HepG2 (cell line): ENCODE results near the gene ZCCHC4. TPM values are rescaled to one million over a fixed set of nuclear protein-coding genes. Genes with fewer than 3 reads are reported as not detected.

Source experiments
- EZH2 ChIP-seq: conservative IDR thresholded peaks from 2 replicates; pipeline ENCODE4 v1.6.1; 2012; ENCODE audit warnings: mild to moderate bottlenecking, low read depth, low read length, moderate library complexity
- HDAC2 ChIP-seq: sonication (generic); formaldehyde crosslinking; IDR thresholded peaks from 2 replicates; pipeline ENCODE4 v1.4.0; 2020; ENCODE audit warnings: missing genetic modification reagents
- HNRNPLL ChIP-seq: fragments of 200-400 bp; formaldehyde crosslinking; IDR thresholded peaks from 2 replicates; pipeline ENCODE4 v1.6.1; 2017; ENCODE audit warnings: mild to moderate bottlenecking, low read depth, low read length; ENCODE audit not compliant: poor library complexity, severe bottlenecking
- HOXA5 ChIP-seq: sonication (generic); formaldehyde crosslinking; IDR thresholded peaks from 2 replicates; pipeline ENCODE4 v1.4.0; 2020; ENCODE audit warnings: missing genetic modification reagents
- MAZ ChIP-seq, 2 experiments: sonication (generic) in 1 of 2; formaldehyde crosslinking in 1 of 2; IDR thresholded peaks; 2 replicates each; pipeline versions ENCODE4 v1.5.0 to v1.6.1; 2012 to 2020; ENCODE audit warnings: low read depth in 2 of 2, mild to moderate bottlenecking in 2 of 2, borderline replicate concordance in 1 of 2, improper control_type of control experiment in 1 of 2, low read length in 1 of 2, missing genetic modification reagents in 1 of 2, moderate library complexity in 1 of 2
- NCOA2 ChIP-seq: sonication (generic); formaldehyde crosslinking; IDR thresholded peaks from 2 replicates; pipeline ENCODE4 v1.8.0; 2022; ENCODE audit warnings: inconsistent platforms
- ZMYM2 ChIP-seq: sonication (generic); formaldehyde crosslinking; IDR thresholded peaks from 2 replicates; pipeline ENCODE4 v1.8.0; 2022; ENCODE audit warnings: mild to moderate bottlenecking, missing genetic modification reagents
- polyA plus RNA-seq, 8 experiments: library from polyadenylated mRNA; depleted of rRNA in 3 of 8; stranded (reverse) in 7 of 8; unstranded in 1 of 8; fragments of >200 nt; fragmentation: Illumina TruSeq in 4 of 8; extraction: Trizol in 4 of 8; gene quantifications; 2 replicates each; pipeline versions ENCODE4 v1.2.1 to v1.2.3, GENCODE V29; 2011 to 2016; ENCODE audit warnings: low read depth in 4 of 8, missing spikeins in 1 of 8, mixed read lengths in 1 of 8; ENCODE audit not compliant: insufficient read depth in 1 of 8
- total RNA-seq, 5 experiments: library from RNA; depleted of rRNA; stranded (reverse); fragments of >200 nt; fragmentation: Illumina TruSeq; extraction: Trizol; gene quantifications; 2 replicates each; pipeline ENCODE4 v1.2.3, GENCODE V29; 2016; ENCODE audit warnings: low read depth in 1 of 5
- TF ChIP-seq, protein P1 (sequence below): sonication (generic); formaldehyde crosslinking; conservative IDR thresholded peaks from 2 replicates; pipeline ENCODE4 v1.4.0; 2020; ENCODE audit warnings: mild to moderate bottlenecking, missing genetic modification reagents, moderate library complexity
- TF ChIP-seq, protein P2 (sequence below): sonication (generic); formaldehyde crosslinking; IDR thresholded peaks from 2 replicates; pipeline ENCODE4 v1.4.0; 2020; ENCODE audit warnings: mild to moderate bottlenecking, missing genetic modification reagents
- TF ChIP-seq, protein P3 (sequence below): sonication (generic); formaldehyde crosslinking; IDR thresholded peaks from 2 replicates; pipeline ENCODE4 v1.5.1; 2020; ENCODE audit warnings: mild to moderate bottlenecking, missing genetic modification reagents, moderate library complexity
- TF ChIP-seq, protein P4 (sequence below): sonication (generic); formaldehyde crosslinking; IDR thresholded peaks from 2 replicates; pipeline ENCODE4 v1.8.1; 2023; ENCODE audit warnings: mild to moderate bottlenecking, moderate library complexity, missing genetic modification reagents

ZCCHC4 gene
- total and polyA plus RNA-seq, 2 of the 13 experiments (the other 11 are each of a cell fraction or from before 2014, with no cell fraction given): 13.2 to 15.0 TPM

DNA sequence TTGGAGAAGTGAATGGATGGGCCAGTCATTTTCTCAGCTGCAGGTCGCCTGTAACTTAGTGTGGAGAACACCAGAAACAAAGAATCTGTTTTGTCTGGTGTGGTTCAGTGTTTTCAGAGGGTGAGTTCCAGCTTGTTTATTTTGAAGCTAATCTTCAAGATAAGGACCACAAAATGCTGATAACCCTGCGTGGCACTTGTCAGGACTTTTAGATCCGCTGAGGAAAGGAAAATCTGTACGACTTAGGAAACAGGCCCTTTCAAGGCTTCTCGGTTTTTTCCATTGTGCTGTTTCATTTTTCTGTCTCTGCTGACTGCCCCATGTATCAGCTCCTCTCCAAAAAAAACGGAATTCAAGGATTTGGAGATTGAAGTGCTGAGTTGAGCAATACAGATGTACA is 55.7 kb downstream of the ZCCHC4 start (continued):
- TF ChIP-seq, protein P1, sequence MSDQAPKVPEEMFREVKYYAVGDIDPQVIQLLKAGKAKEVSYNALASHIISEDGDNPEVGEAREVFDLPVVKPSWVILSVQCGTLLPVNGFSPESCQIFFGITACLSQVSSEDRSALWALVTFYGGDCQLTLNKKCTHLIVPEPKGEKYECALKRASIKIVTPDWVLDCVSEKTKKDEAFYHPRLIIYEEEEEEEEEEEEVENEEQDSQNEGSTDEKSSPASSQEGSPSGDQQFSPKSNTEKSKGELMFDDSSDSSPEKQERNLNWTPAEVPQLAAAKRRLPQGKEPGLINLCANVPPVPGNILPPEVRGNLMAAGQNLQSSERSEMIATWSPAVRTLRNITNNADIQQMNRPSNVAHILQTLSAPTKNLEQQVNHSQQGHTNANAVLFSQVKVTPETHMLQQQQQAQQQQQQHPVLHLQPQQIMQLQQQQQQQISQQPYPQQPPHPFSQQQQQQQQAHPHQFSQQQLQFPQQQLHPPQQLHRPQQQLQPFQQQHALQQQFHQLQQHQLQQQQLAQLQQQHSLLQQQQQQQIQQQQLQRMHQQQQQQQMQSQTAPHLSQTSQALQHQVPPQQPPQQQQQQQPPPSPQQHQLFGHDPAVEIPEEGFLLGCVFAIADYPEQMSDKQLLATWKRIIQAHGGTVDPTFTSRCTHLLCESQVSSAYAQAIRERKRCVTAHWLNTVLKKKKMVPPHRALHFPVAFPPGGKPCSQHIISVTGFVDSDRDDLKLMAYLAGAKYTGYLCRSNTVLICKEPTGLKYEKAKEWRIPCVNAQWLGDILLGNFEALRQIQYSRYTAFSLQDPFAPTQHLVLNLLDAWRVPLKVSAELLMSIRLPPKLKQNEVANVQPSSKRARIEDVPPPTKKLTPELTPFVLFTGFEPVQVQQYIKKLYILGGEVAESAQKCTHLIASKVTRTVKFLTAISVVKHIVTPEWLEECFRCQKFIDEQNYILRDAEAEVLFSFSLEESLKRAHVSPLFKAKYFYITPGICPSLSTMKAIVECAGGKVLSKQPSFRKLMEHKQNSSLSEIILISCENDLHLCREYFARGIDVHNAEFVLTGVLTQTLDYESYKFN (CRISPR knock-in tag): 0 out of 2 replicates have a peak, but pooled peaks have one; percentile 28
- TF ChIP-seq ZMYM2 (no peak), MAZ (IDR thresholded peaks at IDR 0.05; ENCODE audit: borderline replicate concordance, low read depth, low read length) (no peak), MAZ (CRISPR knock-in tag; IDR thresholded peaks at IDR 0.05; ENCODE audit: low read depth) (no peak), HOXA5 (no peak), HDAC2 (CRISPR knock-in tag) (no peak), NCOA2 (CRISPR knock-in tag) (peak; percentile 38; the same call in 1 of the 2 replicates), EZH2 (no peak), HNRNPLL (no peak)
- TF ChIP-seq, protein P2, sequence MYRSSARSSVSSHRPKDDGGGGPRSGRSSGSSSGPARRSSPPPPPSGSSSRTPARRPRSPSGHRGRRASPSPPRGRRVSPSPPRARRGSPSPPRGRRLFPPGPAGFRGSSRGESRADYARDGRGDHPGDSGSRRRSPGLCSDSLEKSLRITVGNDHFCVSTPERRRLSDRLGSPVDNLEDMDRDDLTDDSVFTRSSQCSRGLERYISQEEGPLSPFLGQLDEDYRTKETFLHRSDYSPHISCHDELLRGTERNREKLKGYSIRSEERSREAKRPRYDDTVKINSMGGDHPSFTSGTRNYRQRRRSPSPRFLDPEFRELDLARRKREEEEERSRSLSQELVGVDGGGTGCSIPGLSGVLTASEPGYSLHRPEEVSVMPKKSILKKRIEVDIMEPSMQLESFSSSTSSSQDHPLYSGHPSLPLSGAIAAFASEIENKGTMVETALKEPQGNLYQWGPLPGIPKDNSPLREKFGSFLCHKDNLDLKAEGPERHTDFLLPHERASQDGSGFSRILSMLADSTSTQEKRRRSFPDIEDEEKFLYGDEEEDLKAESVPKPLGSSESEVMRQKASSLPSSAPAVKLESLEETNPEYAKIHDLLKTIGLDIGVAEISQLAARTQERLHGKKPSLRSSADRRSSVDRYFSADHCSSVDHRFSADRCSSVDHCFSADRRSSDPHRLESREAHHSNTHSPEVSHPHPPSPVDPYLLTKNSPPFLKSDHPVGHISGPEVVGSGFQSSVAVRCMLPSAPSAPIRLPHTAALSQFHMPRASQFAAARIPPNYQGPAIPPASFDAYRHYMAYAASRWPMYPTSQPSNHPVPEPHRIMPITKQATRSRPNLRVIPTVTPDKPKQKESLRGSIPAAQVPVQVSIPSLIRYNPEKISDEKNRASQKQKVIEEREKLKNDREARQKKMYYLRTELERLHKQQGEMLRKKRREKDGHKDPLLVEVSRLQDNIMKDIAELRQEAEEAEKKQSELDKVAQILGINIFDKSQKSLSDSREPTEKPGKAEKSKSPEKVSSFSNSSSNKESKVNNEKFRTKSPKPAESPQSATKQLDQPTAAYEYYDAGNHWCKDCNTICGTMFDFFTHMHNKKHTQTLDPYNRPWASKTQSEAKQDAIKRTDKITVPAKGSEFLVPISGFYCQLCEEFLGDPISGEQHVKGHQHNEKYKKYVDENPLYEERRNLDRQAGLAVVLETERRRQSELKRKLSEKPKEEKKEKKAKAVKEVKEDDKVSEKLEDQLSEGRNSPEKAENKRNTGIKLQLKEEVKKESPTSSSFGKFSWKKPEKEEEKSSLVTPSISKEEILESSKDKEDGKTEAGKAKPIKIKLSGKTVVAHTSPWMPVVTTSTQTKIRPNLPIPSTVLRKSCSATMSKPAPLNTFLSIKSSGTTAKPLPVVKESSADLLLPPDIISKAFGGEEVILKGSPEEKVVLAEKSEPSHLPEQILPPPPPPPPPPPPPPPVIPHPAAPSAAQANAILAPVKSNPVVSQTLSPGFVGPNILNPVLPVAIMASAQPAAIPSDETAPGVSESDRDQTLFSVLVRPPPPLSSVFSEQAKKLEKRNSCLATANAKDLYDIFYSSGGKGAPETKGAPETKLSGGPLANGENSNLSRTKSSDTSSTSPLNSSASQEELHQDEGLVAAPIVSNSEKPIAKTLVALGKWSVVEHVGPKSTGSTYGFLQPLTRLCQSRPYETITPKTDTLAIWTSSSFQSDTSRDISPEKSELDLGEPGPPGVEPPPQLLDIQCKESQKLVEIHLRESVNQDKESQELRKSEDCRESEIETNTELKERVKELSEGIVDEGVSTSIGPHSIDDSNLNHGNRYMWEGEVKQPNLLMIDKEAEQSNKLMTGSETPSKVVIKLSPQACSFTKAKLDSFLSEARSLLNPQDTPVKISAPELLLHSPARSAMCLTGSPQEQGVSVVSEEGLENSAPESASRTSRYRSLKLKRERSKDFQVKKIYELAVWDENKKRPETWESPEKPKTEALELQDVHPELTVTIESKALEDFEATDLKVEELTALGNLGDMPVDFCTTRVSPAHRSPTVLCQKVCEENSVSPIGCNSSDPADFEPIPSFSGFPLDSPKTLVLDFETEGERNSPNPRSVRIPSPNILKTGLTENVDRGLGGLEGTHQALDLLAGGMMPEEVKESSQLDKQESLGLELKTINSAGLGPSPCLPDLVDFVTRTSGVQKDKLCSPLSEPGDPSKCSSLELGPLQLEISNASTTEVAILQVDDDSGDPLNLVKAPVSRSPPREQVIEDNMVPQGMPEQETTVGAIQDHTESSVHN (CRISPR knock-in tag): no peak
- TF ChIP-seq, protein P3, sequence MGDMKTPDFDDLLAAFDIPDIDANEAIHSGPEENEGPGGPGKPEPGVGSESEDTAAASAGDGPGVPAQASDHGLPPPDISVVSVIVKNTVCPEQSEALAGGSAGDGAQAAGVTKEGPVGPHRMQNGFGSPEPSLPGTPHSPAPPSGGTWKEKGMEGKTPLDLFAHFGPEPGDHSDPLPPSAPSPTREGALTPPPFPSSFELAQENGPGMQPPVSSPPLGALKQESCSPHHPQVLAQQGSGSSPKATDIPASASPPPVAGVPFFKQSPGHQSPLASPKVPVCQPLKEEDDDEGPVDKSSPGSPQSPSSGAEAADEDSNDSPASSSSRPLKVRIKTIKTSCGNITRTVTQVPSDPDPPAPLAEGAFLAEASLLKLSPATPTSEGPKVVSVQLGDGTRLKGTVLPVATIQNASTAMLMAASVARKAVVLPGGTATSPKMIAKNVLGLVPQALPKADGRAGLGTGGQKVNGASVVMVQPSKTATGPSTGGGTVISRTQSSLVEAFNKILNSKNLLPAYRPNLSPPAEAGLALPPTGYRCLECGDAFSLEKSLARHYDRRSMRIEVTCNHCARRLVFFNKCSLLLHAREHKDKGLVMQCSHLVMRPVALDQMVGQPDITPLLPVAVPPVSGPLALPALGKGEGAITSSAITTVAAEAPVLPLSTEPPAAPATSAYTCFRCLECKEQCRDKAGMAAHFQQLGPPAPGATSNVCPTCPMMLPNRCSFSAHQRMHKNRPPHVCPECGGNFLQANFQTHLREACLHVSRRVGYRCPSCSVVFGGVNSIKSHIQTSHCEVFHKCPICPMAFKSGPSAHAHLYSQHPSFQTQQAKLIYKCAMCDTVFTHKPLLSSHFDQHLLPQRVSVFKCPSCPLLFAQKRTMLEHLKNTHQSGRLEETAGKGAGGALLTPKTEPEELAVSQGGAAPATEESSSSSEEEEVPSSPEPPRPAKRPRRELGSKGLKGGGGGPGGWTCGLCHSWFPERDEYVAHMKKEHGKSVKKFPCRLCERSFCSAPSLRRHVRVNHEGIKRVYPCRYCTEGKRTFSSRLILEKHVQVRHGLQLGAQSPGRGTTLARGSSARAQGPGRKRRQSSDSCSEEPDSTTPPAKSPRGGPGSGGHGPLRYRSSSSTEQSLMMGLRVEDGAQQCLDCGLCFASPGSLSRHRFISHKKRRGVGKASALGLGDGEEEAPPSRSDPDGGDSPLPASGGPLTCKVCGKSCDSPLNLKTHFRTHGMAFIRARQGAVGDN: no peak
- TF ChIP-seq, protein P4, sequence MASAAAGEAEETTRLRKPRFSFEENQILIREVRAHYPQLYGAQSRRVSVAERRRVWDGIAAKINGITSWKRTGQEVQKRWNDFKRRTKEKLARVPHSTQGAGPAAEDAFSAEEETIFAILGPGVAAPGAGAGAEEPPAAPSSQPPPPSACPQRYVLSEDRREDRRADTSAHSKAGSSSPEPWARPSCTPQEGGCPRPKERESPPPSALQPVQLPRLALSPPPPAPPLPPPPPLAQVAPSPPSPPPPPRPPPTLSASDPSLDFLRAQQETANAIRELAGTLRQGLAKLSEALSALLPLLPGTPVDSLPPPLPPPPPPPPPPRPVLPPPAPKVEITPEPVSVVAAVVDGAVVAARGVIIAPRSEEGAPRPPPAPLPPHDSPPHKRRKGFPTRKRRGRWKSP (CRISPR knock-in tag): no peak
